HG02763 (cell line): Measurements from ENCODE around the gene ROR1.

Source experiments
- ATAC-seq: cut with Tn5 transposase; IDR thresholded peaks from one replicate; pipeline ENCODE4 v1.9.1; 2021; ENCODE audit warnings: mild to moderate bottlenecking, moderate library complexity; ENCODE audit not compliant: unreplicated experiment

The ROR1 gene

DNA sequence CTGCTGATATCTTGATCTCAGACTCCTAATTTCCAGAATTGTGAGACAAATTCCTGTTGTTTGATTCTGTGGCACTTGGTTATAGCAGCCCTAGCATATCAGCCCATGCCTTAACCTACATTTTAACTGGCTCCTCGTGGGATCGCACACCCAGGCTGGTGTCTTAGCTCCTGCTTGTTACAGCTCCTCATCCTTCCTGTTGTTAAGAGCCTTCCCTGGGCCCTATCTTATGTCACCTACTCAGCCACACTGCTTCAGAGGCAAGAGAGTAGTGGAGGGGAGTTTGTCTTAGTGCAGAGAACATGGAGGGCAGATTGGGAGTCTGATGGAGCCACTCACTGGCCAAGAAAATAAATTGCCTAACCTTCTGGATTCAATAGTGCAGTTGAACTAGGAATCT is 131.0 kb downstream of the ROR1 start:
- ATAC-seq: no peak

DNA sequence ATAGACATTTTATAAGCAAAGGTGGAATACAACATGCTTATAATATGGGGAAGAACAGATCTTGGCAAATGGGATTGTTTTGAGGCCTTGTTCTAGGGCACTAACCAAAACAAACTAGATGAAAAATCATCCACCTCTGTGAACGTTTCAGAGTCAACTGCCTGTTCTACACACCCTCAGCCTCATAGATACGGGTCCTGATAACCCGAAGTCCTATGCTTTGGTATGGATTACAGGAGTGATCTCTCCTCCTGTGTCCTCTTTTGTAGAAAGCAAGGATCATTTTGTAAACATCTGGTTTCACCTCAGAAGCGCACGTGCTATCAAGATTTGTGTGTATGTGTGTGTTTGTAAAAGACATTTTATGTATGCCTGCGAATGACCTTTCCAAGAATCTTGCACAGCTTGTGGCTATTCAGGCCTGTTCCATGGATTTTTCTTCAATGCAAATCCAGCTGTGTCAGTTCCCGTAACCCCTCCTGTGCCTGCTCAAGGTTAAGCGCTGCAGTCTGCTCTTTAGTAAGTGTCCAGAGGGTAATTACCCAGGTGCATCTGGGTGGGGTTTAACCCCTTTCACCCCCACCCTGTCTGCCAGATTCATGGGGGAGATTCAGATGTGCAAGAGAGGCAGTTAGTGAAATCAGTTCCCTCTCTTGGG is 132.4 kb downstream of the ROR1 start:
- ATAC-seq: no peak

DNA sequence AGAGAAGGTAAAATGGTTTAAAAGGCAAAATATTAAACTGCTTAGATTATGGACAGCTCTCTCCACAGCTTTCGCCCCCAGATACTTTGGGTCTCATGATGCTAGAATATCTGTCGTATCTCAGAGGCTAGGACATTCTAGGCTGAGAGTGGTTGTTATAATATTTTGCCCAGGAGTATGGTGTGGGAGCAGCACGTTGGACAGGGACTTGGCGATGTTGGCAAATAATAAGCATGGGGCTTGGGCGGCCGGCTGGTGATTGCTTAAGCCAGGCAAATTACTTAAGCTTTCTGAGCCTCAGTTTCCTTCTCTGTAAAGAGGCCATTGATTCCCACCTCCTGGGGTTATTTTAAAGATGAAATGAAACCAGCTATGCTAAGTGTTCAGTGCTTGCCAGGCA is 133.2 kb downstream of the ROR1 start:
- ATAC-seq: no peak

DNA sequence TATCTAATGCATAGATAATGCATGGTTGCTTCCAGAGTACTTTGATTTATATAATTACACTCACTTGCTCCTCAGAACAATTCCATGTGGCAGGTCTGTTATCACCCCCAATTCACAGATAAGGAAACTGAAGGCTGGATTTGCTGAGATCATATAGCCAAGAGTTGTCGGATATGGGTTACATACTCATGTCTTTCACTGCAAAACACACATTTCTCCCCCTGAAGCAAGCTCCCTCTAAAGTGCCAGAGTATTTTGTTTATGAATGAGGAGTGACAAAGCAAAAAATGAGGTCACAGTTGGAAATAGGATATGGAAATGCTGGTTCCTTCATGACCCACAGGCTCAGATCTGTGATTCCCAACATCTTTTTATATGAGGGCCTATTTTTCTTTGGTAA is 134.2 kb downstream of the ROR1 start:
- no peak for ATAC-seq

DNA sequence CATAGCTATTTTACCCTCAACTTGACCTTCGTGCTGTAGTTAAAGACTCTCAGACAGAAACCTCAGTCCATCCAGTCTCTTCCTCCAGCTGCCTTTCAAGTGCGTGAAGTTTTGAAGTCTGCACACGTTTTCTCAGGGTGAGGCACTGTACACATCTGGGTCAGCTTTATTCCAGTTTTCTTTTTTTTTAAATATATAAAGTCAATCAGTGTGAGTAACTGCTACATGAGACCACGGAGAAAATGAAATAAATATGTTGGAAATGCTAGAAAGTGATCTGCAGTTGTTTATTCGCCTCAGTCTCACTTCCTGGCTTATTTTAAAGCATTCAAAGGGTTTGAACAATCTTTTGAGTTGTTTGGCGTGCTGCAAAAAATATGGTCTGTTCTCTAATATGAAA is 135.7 kb downstream of the ROR1 start:
- ATAC-seq: no peak

DNA sequence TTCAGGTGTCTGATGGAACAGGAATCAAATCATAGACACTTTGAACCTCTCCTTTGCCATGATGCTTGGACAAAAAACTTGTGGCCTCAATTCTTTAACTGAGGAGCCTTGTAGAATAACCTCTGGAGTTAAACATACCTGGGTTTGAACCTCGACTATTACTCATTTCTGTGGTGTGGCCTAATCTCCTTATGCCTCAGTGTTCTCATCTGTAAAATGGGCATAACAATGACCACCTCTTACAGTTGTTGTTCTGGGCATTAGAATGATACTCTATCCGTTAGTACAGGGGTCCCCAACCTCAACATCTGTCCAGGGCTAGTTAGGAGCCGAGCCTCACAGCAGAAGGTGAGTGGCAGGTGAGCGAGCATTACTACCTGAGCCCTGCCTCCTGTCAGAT is 137.2 kb downstream of the ROR1 start:
- no peak for ATAC-seq

DNA sequence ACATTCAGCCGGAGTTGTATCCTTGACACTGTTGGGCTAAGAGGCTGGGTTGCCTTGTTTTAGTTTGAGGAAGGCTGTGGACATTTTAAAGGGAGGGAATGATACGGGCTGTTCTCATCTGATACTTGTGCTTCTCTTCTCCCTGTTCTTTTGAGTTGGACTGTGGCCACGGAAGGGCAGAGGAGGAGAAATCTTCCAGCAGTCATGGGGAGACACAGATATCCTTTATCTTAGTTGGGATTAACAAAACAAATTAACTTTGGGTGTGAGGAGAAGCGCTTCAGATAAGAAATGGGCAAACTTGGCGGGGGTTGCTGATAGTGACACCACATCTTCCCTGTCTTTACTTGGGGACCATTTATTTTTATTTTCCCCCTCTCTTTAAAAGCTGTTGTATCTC is 138.8 kb downstream of the ROR1 start:
- ATAC-seq: no peak

DNA sequence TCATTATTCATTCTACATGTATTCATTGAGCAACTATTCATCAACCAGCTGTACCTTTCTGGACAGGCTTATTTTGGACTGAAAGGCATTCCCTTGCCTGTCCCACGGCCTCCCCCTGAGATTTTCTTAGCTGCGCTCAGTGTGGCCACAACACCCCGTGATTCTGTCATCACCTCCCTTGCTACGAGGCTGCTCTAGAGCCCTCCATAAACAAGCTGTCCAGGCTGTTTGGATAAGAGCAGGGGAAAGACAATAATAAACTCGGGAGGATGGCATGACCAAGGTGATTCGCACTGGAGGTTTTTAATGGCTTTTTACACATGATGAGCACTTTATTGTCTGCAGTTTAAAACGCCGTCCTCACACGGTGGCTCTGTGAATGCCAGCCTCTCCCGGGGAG is 139.7 kb downstream of the ROR1 start:
- ATAC-seq: no peak

DNA sequence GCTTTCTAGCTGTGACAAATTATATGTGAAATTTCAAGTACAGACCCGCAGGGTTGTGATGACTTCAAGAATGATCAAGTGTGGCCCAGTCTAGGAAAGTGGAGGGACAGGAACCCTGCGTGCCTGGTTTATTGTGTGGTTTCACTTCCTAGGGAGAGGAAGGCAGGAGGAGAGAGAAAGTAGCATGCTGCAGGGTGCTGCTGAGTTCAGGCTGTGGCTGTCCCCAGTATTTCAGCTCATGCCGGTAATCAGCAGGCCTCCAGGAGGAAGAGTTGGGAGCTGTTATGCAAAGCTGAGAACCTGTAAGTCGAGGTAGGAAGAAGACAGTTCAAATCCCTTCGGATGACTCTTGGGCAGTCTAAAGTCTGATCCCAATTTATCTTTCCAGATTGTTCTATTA is 140.4 kb downstream of the ROR1 start:
- ATAC-seq: no peak

DNA sequence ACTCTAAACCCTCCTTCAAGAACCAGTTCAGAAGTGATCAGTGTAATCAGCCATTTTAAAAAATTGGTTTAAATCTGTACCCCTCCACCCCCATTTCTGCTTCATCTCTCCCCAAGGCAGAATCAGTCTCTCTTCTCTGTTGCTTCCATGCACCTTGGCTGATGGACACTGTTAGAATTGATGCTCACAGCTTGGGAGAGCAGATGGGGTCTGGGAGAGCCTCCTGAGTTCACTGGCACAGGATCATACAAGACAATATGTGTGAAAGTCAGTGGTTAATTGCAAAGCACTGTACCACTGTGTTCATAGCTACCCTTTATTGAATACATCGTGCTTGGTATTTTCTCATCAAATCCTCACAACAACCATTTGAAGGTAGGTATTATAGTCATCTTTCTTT is 140.9 kb downstream of the ROR1 start:
- no peak for ATAC-seq

DNA sequence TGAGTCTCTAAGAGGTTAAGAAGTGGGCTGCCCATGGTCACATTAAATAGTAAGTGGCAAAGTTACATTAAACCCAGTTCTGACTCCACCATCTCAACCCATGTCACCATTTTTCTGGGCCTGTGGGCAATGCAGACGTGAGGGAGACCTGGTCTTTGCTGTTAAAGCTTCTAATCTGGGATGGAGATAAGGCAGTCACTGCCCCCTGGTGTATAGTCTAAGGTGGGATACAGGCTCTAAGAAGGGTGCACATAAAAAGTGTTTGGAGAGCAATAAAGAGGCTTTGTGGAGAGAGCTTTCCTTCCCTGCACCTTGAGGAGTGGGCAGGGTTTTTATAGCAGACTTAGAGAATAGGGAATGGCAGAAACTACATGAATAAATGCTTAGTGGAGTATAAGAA is 141.3 kb downstream of the ROR1 start:
- ATAC-seq: no peak

DNA sequence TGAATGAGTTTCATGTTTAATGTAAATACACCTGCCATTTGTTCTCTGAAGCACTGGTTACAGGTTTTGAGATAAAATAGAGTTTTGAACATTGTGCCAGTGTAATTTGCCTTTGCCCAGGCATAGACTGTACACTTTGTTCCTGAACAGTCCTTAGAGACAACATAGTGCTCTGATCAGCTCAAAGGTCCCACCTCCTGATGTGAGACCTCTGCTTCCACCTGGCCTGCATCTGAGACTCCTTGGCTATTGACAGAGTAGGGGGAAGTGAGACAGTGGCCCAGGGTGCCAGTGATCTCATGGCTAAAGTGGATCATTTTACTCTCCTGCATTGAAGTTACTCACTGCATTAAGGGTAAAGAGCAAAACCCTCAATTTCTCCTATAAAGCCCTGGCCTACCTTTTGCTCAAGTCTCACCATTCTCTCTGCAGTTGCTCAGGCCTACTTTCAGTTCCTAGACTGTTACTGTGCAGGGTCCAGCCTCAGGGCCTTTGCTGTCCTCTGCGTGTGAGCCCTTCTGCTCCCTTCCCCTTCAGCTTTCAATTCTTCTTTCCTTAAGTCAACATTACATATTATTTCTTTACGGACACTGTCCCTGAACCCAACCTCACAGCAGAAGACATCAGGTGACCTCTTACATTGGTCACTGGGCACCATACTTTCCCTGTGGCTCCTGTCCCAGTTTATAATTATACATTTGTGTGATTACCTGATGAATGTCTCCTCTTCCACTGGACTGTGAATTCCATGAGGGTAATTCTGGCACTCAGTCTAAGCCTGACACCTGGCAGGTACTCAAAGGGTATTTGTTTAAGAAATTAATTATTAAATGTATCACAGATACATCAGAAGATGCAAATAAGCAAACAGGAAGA is 142.9 kb downstream of the ROR1 start:
- ATAC-seq: no peak

DNA sequence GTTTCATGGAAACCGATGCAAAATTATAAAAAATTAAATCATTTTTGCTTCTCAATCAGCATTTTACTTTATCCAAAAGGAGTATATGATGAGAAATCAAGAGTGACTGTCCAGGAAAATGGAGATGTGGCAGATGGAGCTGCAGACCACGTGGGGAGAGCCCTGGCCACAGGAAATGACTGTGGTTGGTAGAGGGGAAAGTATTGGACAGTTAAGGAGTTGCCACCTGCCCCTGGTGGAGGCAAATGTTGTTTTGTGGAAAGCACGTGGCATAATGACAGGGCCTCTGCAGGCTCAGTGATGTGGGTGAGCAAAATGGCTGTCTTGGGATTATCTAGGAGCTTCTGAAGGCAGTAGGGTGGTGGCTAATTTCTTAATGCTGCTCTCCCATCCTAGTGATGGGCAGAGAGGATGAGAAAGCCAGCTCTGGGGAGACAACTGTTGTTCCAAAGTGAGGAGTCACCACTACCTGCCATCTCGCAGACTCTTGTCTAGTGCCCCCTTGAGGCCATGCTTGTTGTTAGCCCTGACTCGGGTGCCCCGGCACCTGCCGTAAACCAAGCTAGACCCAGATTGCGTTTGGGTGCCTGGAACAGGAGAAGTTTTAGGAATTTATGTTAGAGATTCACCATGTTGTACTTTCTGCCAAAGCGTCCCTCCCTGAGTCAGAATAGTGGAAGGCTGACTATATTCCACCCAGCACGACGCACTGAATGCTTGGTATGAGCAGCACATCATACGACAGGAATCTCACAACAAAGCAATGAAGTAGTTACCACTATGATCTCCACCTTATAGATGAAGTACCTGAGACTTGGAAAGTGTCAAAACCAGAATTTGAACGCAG is 144.0 kb downstream of the ROR1 start:
- ATAC-seq: no peak

DNA sequence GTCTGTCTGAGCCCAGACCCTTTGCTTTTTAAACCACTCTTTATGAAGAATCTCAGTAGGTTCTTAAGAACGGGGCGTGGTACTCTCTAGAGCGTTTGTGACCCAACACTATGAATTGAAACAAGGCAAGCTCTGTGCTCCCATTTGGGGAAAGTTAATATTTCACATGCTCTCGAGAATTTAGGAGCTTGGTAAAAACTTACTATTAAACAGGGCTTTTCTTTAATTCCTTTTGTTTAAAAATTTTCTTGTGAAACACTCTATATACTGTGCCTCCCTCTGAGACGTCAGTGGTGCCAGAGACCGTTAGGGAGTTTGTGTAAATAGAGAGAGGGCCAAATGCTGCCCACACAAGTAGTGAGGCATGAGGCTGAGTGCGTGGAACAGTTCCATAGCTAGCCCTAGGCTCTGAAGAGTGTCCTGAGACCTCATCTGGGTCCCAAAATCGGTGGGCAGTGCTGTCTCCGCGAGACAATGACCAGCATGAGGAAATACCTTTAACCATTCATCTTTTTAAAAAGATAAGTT is 144.7 kb downstream of the ROR1 start:
- no peak for ATAC-seq

DNA sequence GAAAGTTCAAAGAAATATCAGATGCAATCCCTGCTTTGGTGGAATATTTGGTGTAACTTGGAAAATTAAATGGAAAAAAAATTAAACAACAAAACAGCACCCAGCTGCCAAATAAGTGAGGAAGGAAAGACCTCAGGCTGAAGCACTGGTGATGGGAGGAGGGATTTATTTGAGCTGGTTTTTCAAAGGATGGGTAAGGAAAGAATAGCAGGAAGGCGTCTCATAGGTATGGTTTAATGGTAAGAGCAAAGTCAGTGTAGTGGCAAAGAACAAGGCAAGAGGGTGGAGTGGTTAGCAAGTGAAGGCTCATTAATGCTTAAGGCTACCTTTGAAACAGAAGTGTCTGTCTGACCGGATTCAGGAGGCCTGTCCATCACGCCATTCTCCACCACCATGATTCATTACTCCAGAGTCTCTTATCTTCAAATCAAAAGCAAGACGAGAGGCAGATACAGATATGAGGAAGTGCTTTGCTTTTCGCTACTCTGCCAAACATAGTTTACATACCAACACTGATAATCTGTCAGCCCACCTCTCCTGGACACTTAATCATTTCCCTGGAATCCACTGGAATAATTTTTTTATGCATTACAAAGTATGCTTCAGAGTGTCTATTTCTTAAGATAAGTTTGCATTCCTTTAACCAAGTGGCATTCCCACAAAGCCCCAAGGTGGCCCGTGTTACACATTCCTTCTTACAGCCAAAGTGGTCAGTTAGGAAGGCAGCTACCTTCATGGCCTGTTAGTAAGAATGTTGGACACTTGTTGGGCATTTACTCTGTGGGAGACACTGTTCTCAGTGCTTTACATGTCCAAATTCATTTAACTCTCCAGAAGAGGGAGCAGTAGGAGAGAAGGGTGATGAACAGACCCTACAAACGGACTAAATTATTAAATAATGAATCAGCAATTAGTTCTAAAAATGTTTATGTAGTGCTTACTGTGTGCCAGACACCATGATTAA is 146.6 kb downstream of the ROR1 start:
- no peak for ATAC-seq

DNA sequence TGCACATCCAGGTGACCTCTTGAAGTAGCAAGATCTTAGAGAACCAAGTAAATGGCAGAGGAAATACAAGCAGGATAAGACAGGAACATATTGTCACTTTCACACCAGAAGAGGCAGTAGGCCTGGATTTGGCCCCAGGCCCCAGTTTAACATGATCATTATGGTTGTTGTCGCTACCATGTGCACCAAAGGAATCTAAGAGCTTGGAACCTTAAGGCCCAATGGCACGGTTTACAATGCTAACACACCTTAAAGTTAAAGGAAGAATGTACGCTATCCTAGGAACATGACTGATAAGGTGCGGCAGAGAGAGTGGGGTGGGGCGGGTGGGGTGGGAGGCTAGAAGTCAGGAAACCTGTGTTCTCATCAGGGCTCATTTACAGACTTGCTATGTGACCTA is 147.5 kb downstream of the ROR1 start:
- ATAC-seq: no peak

DNA sequence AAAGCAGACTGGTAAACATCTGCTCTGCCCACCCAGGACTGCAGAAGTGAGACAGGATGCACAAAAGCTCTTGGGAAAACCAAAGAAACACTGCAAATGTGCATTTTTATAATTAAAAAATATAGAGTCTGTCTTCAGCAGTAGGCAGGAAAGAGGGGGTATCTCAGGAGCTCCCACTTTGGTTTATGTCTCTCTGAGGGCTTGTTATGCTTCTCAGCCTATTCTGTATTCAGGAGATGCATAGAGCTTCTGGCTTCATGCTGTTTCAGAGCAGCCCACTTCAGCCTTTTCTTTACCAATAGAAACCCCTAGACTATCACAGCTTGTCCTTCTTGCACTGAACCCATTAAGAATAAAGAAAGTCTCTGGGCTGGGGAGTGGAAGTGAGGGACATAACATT is 148.0 kb downstream of the ROR1 start:
- no peak for ATAC-seq

DNA sequence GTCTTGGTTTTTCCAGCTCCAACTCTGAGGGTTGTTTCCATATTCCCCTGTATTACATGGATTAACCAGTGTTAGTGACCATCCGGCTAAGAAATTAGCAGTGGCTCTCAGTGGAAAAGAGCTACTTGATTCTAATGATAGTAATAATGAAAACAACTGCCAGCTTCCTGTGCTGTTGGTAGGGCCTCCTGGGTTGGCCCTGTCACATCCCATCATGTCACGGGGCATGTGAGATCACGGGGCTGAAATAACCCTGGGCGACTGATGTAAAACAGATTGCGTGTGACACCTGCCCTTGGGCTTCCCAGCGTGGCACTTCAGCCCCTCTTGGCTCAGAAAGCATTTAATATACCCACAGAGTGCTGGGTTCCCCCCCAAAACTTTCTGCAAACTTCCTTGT is 149.0 kb downstream of the ROR1 start:
- no peak for ATAC-seq

DNA sequence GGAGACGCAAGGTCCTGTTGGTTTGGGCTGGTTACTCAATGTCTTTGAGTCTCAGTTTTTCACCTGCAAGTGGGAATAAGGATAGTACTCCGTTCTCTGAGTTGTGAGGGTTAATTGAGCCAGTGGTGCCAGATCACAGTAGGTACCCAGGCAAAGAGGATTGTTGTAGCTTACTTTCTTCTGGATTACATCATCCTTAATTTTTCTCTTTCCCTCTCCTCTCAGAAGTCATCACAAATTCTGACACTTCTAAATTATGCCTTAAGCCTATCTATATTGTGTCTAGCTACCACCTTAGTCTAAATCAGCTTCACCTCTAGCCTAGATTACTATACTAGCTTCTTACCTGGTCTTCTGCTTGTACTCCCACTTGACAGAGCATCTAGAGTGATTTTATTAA is 149.5 kb downstream of the ROR1 start:
- ATAC-seq: no peak

DNA sequence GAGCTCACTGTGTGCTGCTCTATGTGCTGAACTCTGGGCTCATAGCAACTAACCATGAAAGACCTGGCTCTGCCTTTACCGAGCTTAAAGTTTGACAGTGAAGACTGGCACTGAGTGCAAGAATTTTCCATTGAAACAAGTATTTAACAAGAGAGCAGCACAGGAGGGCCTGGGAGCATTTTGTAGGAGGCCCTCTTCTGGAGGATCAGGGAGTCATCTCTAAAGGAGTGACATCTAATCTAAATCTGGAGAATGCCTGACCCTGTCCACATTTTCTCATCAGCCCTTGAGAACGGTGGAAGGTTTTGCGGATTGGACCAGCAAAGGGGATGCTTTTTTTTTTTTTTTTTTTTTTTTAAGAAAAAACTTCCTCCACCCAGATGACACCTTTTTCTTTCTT is 150.8 kb downstream of the ROR1 start:
- no peak for ATAC-seq
